HCT116 (cell line): ENCODE results near the gene CCDC81. TPM values are rescaled to one million over a fixed set of nuclear protein-coding genes. Genes with fewer than 3 reads are reported as not detected.

Experiments used
- ATAC-seq: fragments of 200-7000 bp; cut with Tn5 transposase; 2 replicates; pipeline ENCODE4 v1.9.1; 2020; ENCODE audit warnings: mild to moderate bottlenecking, moderate library complexity
- BruUV-seq: library from RNA; stranded (reverse); fragments of 400-500 nt; replicated peaks from 2 replicates; lab custom pipeline; 2021; lab: Mats Ljungman, UMichigan
- CTCF ChIA-PET: fragments of 300-600 bp; sonication (Branson Sonifier 250); formaldehyde crosslinking; loops from one replicate; lab custom pipeline; 2021; ENCODE audit warnings: antibody characterized with exemption; lab: Charles Lee
- POLR2A ChIA-PET: fragments of 300-600, 350-600 bp; sonication (Branson Sonifier 250); formaldehyde crosslinking; loops from one replicate; lab custom pipeline; 2021; ENCODE audit warnings: antibody characterized with exemption; lab: Charles Lee
- RAD21 ChIA-PET, 2 experiments: fragments of 300-600 bp; sonication (Branson Sonifier 250); formaldehyde crosslinking; loops; one replicate each; lab custom pipeline; 2023; ENCODE audit warnings: low total read pairs in 2 of 2; ENCODE audit not compliant: uncharacterized antibody in 2 of 2, unreplicated experiment in 2 of 2, low non-redundant PET in 1 of 2; lab: Charles Lee
- DNase-seq: peaks from one replicate; pipeline ENCODE4 v3.0.0-alpha.2; 2010; ENCODE audit warnings: low read depth, low spot score
- H2AFZ ChIP-seq: fragments of 200-600 bp; shearing (Covaris generic), sonication (generic); 2 replicates; pipeline ENCODE4 v1.6.1; 2017; ENCODE audit warnings: low read depth, mixed run types, mixed read lengths, antibody characterized with exemption, low read length; ENCODE audit not compliant: poor library complexity, severe bottlenecking
- H3K27ac ChIP-seq: 2 replicates; pipeline ENCODE4 v1.5.1; 2012; ENCODE audit warnings: low read depth, low read length
- H3K27me3 ChIP-seq: fragments of 200-600 bp; sonication (generic); 2 replicates; pipeline ENCODE4 v1.6.1; 2016; ENCODE audit warnings: mixed run types, low read length, mixed read lengths; ENCODE audit not compliant: insufficient read depth
- H3K36me3 ChIP-seq, 2 experiments: fragments of 200-500 bp in 1 of 2; fragments of 200-600 bp in 1 of 2; sonication (Bioruptor generic) in 1 of 2; sonication (generic) in 1 of 2; 2 replicates each; pipeline versions ENCODE4 v1.5.1 to v1.6.1; 2014 to 2016; ENCODE audit warnings: low read length in 2 of 2, inconsistent platforms in 1 of 2, mixed read lengths in 1 of 2, mixed run types in 1 of 2; ENCODE audit not compliant: insufficient read depth in 2 of 2, control insufficient read depth in 1 of 2
- H3K4me1 ChIP-seq, 2 experiments: fragments of 200-600 bp in 1 of 2; sonication (generic) in 1 of 2; 2 replicates each; pipeline versions ENCODE4 v1.5.1 to v1.6.1; 2012 to 2017; ENCODE audit warnings: low read length in 2 of 2, inconsistent platforms in 1 of 2, mild to moderate bottlenecking in 1 of 2, mixed read lengths in 1 of 2, mixed run types in 1 of 2, moderate library complexity in 1 of 2; ENCODE audit not compliant: insufficient read depth in 2 of 2, control insufficient read depth in 1 of 2
- H3K4me2 ChIP-seq: fragments of 200-600 bp; sonication (generic); 2 replicates; pipeline ENCODE4 v1.6.1; 2017; ENCODE audit warnings: mixed run types, low read length, mixed read lengths
- H3K4me3 ChIP-seq, 2 experiments: fragments of 200-600 bp in 1 of 2; sonication (generic) in 1 of 2; replicated peaks in 1 of 2; 2 replicates each; pipeline ENCODE4 v1.5.1; 2011 to 2016; ENCODE audit warnings: low read length in 2 of 2, control low read depth in 1 of 2, low read depth in 1 of 2, mild to moderate bottlenecking in 1 of 2, mixed read lengths in 1 of 2, mixed run types in 1 of 2
- H3K79me2 ChIP-seq: fragments of 200-600 bp; sonication (generic); 2 replicates; pipeline ENCODE4 v1.6.1; 2017; ENCODE audit warnings: mild to moderate bottlenecking, mixed run types, low read length, moderate library complexity, mixed read lengths; ENCODE audit not compliant: insufficient read depth
- H3K9ac ChIP-seq: fragments of 200-600 bp; sonication (generic); 2 replicates; pipeline ENCODE4 v1.6.1; 2016; ENCODE audit warnings: low read length, mixed read lengths
- H3K9me2 ChIP-seq: fragments of 200-600 bp; sonication (generic), shearing (Covaris generic); 2 replicates; pipeline ENCODE4 v1.6.1; 2017; ENCODE audit warnings: mixed run types, mild to moderate bottlenecking, moderate library complexity; ENCODE audit not compliant: insufficient read depth
- H3K9me3 ChIP-seq, 2 experiments: fragments of 200-500 bp in 1 of 2; fragments of 200-600 bp in 1 of 2; sonication (Bioruptor generic) in 1 of 2; sonication (generic) in 1 of 2; 2 replicates each; pipeline ENCODE4 v1.6.1; 2014 to 2017; ENCODE audit warnings: low read length in 2 of 2, mixed read lengths in 2 of 2, inconsistent platforms in 1 of 2, low read depth in 1 of 2, mild to moderate bottlenecking in 1 of 2, mixed run types in 1 of 2, moderate library complexity in 1 of 2; ENCODE audit not compliant: control insufficient read depth in 1 of 2, insufficient read depth in 1 of 2
- H4K20me1 ChIP-seq: fragments of 200-600 bp; sonication (generic), shearing (Covaris generic); 2 replicates; pipeline ENCODE4 v1.6.1; 2017; ENCODE audit warnings: mixed run types, mild to moderate bottlenecking, moderate library complexity; ENCODE audit not compliant: insufficient read depth
- CEBPB ChIP-seq: IDR thresholded peaks from 2 replicates; pipeline ENCODE4 v1.6.1; 2012; ENCODE audit warnings: low read depth
- EGR1 ChIP-seq: IDR thresholded peaks from 2 replicates; pipeline ENCODE4 v1.6.1; 2012; ENCODE audit warnings: low read depth
- FOSL1 ChIP-seq: IDR thresholded peaks from 2 replicates; pipeline ENCODE4 v1.6.1; 2012; ENCODE audit warnings: low read depth
- JUND ChIP-seq: IDR thresholded peaks from 2 replicates; pipeline ENCODE4 v1.6.1; 2012
- POLR2A ChIP-seq: IDR thresholded peaks from 2 replicates; pipeline ENCODE4 v1.7.0; 2011; ENCODE audit warnings: borderline replicate concordance; ENCODE audit not compliant: insufficient read depth, insufficient read length; ENCODE audit errors: extremely low read depth
- POLR2AphosphoS5 ChIP-seq: IDR thresholded peaks from 2 replicates; pipeline ENCODE4 v1.6.1; 2011; ENCODE audit warnings: mild to moderate bottlenecking, low read depth, low read length, moderate library complexity
- SIN3A ChIP-seq: IDR thresholded peaks from 2 replicates; pipeline ENCODE4 v1.6.1; 2012; ENCODE audit warnings: low read depth
- SP1 ChIP-seq: IDR thresholded peaks from 2 replicates; pipeline ENCODE4 v1.6.1; 2012; ENCODE audit warnings: low read depth
- SRF ChIP-seq: IDR thresholded peaks from 2 replicates; pipeline ENCODE4 v1.6.1; 2012; ENCODE audit warnings: low read depth
- TCF7L2 ChIP-seq: IDR thresholded peaks from 2 replicates; pipeline ENCODE4 v1.7.0; 2011; ENCODE audit warnings: borderline replicate concordance, inconsistent platforms; ENCODE audit not compliant: insufficient read depth, insufficient read length; ENCODE audit errors: extremely low read depth
- ZFX ChIP-seq: fragments of 450-650 bp; IDR thresholded peaks from 2 replicates; pipeline ENCODE4 v1.6.1; 2017
- ZNF274 ChIP-seq: fragments of 200-500 bp; sonication (Bioruptor generic); IDR thresholded peaks from 2 replicates; pipeline ENCODE4 v1.6.1; 2014; ENCODE audit warnings: mild to moderate bottlenecking, low read depth, low read length, inconsistent platforms
- intact Hi-C: fragments of 100-400 bp; cut with micrococcal nuclease; formaldehyde crosslinking; loops from 2 replicates; pipeline ENCODE4 v1.10.0; 2022
- total RNA-seq: library from RNA; stranded (reverse); gene quantifications from one replicate; pipeline ENCODE4 v1.2.1, GENCODE V29; 2021; ENCODE audit not compliant: unreplicated experiment
- TF ChIP-seq, protein P1 (sequence below), 3 experiments: fragments of 200-600 bp in 1 of 3; sonication (generic) in 1 of 3; IDR thresholded peaks in 2 of 3; conservative IDR thresholded peaks in 1 of 3; 2 replicates each; pipeline ENCODE4 v1.5.1; 2012 to 2017; ENCODE audit warnings: low read depth in 2 of 3, low read length in 2 of 3, antibody characterized with exemption in 1 of 3, borderline replicate concordance in 1 of 3, control low read depth in 1 of 3, mild to moderate bottlenecking in 1 of 3, mixed read lengths in 1 of 3, mixed run types in 1 of 3, moderate library complexity in 1 of 3; ENCODE audit not compliant: insufficient read depth in 1 of 3
- TF ChIP-seq, protein P2 (sequence below): IDR thresholded peaks from 2 replicates; pipeline ENCODE4 v1.6.1; 2012
- TF ChIP-seq, protein P3 (sequence below): IDR thresholded peaks from 2 replicates; pipeline ENCODE4 v1.6.1; 2011; ENCODE audit warnings: mild to moderate bottlenecking, low read length, moderate library complexity; ENCODE audit not compliant: insufficient replicate concordance; ENCODE audit errors: extremely low read depth

CCDC81 gene
- total RNA-seq, 1 experiment from 2014 or later, result 0.69 TPM

DNA sequence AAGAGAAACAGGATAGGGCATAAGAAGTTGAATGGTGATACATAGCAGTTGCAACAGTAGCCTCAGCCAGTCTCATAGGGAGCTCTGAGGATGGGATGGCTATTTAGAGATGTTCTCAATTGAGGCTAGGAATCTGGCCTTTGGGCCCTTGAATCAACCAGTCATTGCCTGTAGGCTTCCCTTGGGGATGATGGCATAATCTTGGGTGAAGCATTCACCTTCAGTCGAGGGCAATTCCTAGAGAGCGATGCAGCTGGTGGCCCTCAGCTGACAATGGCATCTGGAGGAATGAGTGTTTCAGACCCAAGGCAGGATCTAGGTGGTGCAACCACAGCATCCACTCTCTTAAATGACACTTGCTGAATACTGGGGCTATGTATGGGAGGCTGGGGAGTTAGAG lies 61.0 kb downstream of the CCDC81 start:
- DNase-seq, result no peak
- BruUV-seq, result no TSS peak

More for the DNA sequence above, 61.0 kb downstream of the CCDC81 start:
- ChIA-PET RAD21 (no interaction called here), POLR2A (no interaction called here), CTCF (no interaction called here)
- Histone ChIP-seq H3K4me3 (no peak overlapping the region), H3K27ac (no peak overlapping the region), H3K27me3 (no peaks in the 10 kb centered on the region), H3K9me3 (no peaks in the 10 kb centered on the region), H3K9ac (no peak overlapping the region), H3K4me1 (peaks cover 0 to 5% of the 10 kb centered on the region in 2 experiments; a peak in 2 of 4 replicates), H3K4me2 (no peak overlapping the region), H2AFZ (no peak overlapping the region), H3K9me2 (no peaks in the 10 kb centered on the region), H4K20me1 (no peaks in the 10 kb centered on the region), H3K79me2 (no peaks in the 10 kb centered on the region), H3K36me3 (no peaks in the 10 kb centered on the region)
- intact Hi-C loops, result no loop called here
- no peak for ATAC-seq
- TF ChIP-seq SIN3A, result no peak
- no peak for TF ChIP-seq ZFX
- no peak for TF ChIP-seq JUND
- TF ChIP-seq, protein P1, sequence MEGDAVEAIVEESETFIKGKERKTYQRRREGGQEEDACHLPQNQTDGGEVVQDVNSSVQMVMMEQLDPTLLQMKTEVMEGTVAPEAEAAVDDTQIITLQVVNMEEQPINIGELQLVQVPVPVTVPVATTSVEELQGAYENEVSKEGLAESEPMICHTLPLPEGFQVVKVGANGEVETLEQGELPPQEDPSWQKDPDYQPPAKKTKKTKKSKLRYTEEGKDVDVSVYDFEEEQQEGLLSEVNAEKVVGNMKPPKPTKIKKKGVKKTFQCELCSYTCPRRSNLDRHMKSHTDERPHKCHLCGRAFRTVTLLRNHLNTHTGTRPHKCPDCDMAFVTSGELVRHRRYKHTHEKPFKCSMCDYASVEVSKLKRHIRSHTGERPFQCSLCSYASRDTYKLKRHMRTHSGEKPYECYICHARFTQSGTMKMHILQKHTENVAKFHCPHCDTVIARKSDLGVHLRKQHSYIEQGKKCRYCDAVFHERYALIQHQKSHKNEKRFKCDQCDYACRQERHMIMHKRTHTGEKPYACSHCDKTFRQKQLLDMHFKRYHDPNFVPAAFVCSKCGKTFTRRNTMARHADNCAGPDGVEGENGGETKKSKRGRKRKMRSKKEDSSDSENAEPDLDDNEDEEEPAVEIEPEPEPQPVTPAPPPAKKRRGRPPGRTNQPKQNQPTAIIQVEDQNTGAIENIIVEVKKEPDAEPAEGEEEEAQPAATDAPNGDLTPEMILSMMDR (IDR thresholded peaks at IDR 0.05 in 2 of 3, conservative IDR thresholded peaks at IDR 0.05 in 1 of 3; ENCODE audit: borderline replicate concordance in 1 of 3, insufficient read depth in 1 of 3, low read depth in 2 of 3, low read length in 2 of 3), result no peak
- no peak for TF ChIP-seq POLR2A
- TF ChIP-seq, protein P2, sequence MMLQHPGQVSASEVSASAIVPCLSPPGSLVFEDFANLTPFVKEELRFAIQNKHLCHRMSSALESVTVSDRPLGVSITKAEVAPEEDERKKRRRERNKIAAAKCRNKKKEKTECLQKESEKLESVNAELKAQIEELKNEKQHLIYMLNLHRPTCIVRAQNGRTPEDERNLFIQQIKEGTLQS, result no peak
- TF ChIP-seq, protein P3, sequence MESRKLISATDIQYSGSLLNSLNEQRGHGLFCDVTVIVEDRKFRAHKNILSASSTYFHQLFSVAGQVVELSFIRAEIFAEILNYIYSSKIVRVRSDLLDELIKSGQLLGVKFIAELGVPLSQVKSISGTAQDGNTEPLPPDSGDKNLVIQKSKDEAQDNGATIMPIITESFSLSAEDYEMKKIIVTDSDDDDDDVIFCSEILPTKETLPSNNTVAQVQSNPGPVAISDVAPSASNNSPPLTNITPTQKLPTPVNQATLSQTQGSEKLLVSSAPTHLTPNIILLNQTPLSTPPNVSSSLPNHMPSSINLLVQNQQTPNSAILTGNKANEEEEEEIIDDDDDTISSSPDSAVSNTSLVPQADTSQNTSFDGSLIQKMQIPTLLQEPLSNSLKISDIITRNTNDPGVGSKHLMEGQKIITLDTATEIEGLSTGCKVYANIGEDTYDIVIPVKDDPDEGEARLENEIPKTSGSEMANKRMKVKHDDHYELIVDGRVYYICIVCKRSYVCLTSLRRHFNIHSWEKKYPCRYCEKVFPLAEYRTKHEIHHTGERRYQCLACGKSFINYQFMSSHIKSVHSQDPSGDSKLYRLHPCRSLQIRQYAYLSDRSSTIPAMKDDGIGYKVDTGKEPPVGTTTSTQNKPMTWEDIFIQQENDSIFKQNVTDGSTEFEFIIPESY, result no peak
- no peak for TF ChIP-seq EGR1
- no peak for TF ChIP-seq ZNF274
- no peak for TF ChIP-seq FOSL1
- no peak for TF ChIP-seq SRF
- TF ChIP-seq CEBPB, result no peak
- no peak for TF ChIP-seq SP1
- no peak for TF ChIP-seq TCF7L2
- no peak for TF ChIP-seq POLR2AphosphoS5
